Right lobe of liver (tissue), 6 donors: ENCODE results near the gene KRT17. TPM values are rescaled to one million over a fixed set of nuclear protein-coding genes. Genes with fewer than 3 reads are reported as not detected.

ENCODE experiments used
- ATAC-seq, 4 donors: fragments of 200-7000 bp; cut with Tn5 transposase; one replicate each; pipeline ENCODE4 v1.9.1; 2020; ENCODE audit warnings: mild to moderate bottlenecking in 4 of 4, moderate library complexity in 4 of 4
- DNase-seq, 3 donors: peaks; one replicate each; pipeline ENCODE4 v3.0.0-alpha.2; 2020
- H3K27ac ChIP-seq, 3 donors: fragments of 200-600 bp; one replicate each; pipeline ENCODE4 v1.8.0; 2022
- H3K27me3 ChIP-seq, 2 donors: fragments of 200-600 bp; one replicate each; pipeline ENCODE4 v1.8.0; 2022
- H3K36me3 ChIP-seq, 4 donors: fragments of 200-600 bp; sonication (generic) in 1 of 4; one replicate each; pipeline versions ENCODE4 v1.5.1 to v1.8.0; 2017 to 2022; ENCODE audit warnings: control low read depth in 1 of 4
- H3K4me1 ChIP-seq, 4 donors: fragments of 200-600 bp; sonication (generic) in 1 of 4; one replicate each; pipeline versions ENCODE4 v1.5.1 to v1.8.0; 2017 to 2022; ENCODE audit warnings: control low read depth in 1 of 4
- H3K4me3 ChIP-seq, 3 donors: fragments of 200-600 bp; one replicate each; pipeline ENCODE4 v1.8.0; 2022
- H3K9me3 ChIP-seq, 4 donors: fragments of 200-600 bp; sonication (generic) in 1 of 4; one replicate each; pipeline versions ENCODE4 v1.5.1 to v1.8.0; 2017 to 2022; ENCODE audit warnings: control low read depth in 1 of 4
- POLR2A ChIP-seq: fragments of 450-650 bp; IDR thresholded peaks from one replicate; pipeline ENCODE4 v1.6.1; 2017; ENCODE audit warnings: antibody characterized with exemption, mild to moderate bottlenecking
- WGBS: methylation state at CpG from one replicate; pipeline ENCODE4 v1.1.6; 2018; ENCODE audit warnings: low coverage, low lambda C conversion rate; ENCODE audit not compliant: insufficient coverage; ENCODE audit errors: missing lambda C conversion rate; 5-methylcytosine and 5-hydroxymethylcytosine counted together
- intact Hi-C, 2 donors: fragments of 100-400 bp; cut with DNase I; formaldehyde crosslinking; loops; one replicate each; pipeline versions ENCODE4 v1.11.2 to v1.14.1; 2022
- total RNA-seq, 6 experiments: library from RNA; depleted of rRNA in 2 of 6; stranded (reverse); fragments of >200 nt in 2 of 6; fragmentation: NEBNext Ultra II Directional in 3 of 6; extraction: Animal tissue kit (Norgen Biotek cat#: 25700) in 3 of 6; gene quantifications; one replicate each; pipeline versions ENCODE4 v1.1.0 to v1.2.4, GENCODE V29; 2016 to 2023
- TF ChIP-seq, protein P1 (sequence below), 4 donors: fragments of 200-600 bp in 3 of 4; fragments of 450-650 bp in 1 of 4; IDR thresholded peaks; one replicate each; pipeline versions ENCODE4 v1.5.1 to v1.8.0; 2016 to 2022; ENCODE audit warnings: antibody characterized with exemption in 4 of 4, mild to moderate bottlenecking in 2 of 4
- donor health status: DM: no; HTN: yes; CAD: no.
- donor health status: DM: no; HTN: no; CAD: no.
- donor health status: DM: no; HTN: no; CAD: no.
- donor health status: DM: no; HTN: yes; CAD: no.
- donor health status: DM: no; HTN: yes; CAD: no.

The KRT17 gene
- total RNA-seq, 6 experiments from 2014 or later: not detected

GRCh38 chr17:41663451-41664171 is 39.2 kb upstream of the KRT17 start:
- H3K4me3 ChIP-seq: no peak overlapping the region
- H3K36me3 ChIP-seq: no peaks in the 10 kb centered on the region
- DNase-seq (no peak), ATAC-seq (no peak)
- H3K9me3 ChIP-seq: no peaks in the 10 kb centered on the region
- TF ChIP-seq, protein P1, sequence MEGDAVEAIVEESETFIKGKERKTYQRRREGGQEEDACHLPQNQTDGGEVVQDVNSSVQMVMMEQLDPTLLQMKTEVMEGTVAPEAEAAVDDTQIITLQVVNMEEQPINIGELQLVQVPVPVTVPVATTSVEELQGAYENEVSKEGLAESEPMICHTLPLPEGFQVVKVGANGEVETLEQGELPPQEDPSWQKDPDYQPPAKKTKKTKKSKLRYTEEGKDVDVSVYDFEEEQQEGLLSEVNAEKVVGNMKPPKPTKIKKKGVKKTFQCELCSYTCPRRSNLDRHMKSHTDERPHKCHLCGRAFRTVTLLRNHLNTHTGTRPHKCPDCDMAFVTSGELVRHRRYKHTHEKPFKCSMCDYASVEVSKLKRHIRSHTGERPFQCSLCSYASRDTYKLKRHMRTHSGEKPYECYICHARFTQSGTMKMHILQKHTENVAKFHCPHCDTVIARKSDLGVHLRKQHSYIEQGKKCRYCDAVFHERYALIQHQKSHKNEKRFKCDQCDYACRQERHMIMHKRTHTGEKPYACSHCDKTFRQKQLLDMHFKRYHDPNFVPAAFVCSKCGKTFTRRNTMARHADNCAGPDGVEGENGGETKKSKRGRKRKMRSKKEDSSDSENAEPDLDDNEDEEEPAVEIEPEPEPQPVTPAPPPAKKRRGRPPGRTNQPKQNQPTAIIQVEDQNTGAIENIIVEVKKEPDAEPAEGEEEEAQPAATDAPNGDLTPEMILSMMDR (IDR thresholded peaks at IDR 0.05): no peak
- TF ChIP-seq POLR2A: no peak
- intact Hi-C loops: no loop called here
- WGBS: 44% methylated on average over 8 of the region's 8 CpGs
- H3K27me3 ChIP-seq: no peaks in the 10 kb centered on the region
- H3K4me1 ChIP-seq: peaks cover 0 to 14% (median 0%) of the 10 kb centered on the region in 4 donors
- H3K27ac ChIP-seq: no peak overlapping the region

DNA sequence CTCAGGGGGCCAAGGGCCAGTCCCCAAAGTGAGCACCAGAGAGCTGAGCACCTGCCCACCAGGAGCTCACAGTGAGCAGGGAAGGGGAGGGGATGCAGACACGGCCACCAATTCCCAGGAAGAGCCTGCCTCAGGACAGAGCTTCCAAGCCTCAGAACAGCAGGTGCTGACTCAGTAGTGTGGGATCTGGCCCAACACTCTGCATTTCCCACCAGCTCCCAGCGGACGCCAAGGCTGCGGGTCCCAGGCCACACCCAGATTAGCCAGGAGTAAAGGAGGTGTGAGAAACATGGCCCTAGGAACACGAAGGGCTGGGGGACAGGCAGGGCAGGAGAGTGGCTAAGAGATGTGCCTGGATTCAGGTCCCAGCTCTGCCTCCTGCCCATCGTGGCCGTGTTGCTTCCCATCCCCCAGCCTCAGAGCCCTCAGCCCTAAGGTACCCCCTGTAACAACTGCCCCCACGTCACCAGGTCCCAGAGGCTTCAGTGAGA is 35.9 kb upstream of the KRT17 start:
- Histone ChIP-seq H3K36me3 (no peaks in the 10 kb centered on the region), H3K4me3 (no peak overlapping the region), H3K27ac (no peak overlapping the region), H3K9me3 (no peaks in the 10 kb centered on the region), H3K4me1 (no peaks in the 10 kb centered on the region), H3K27me3 (no peaks in the 10 kb centered on the region)
- ATAC-seq: no peak
- WGBS: 60% methylated on average over 5 of the region's 8 CpGs
- DNase-seq: no peak
- TF ChIP-seq, protein P1 (IDR thresholded peaks at IDR 0.05): no peak
- no peak for TF ChIP-seq POLR2A
- intact Hi-C loops: no loop called here

DNA sequence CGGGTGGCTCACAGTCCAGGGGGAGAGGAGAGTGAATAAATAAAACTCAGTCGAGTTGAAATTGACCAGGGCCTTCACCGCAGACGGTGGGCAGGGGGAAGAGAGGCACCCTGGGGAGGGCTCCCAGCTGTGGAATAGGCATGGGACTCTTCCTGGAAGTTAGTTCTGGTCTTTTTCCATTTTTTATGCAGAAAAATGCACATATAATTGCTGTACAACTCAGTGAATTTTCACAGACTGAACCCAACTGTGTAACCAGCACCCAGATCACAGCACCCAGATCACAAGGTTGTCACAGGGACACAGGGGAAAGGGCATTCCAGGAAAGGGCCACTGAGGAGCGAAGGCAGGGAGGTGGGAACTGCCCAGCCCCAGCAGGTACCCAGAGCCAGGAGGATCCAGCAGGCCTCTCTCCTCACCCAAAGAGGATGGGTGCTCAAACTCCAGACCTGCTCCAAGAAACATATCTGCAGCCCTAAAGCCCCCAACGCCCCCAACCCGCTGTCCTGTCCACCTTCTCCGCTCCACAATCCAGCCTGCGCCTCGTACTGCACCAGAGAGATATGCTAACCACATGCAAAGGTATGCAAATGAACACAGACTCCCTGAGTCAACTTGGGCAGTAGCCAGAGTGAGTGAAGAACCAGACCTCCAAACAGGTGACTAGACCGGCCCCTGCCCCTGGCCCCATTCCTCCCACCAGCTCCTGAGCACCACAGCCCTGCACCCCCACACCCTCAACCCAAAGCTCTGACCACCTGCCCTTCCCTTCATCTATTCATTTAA is 35.2 kb upstream of the KRT17 start:
- Histone ChIP-seq H3K4me1 (no peaks in the 10 kb centered on the region), H3K27ac (no peak overlapping the region), H3K4me3 (no peak overlapping the region), H3K36me3 (no peaks in the 10 kb centered on the region), H3K9me3 (no peaks in the 10 kb centered on the region), H3K27me3 (no peaks in the 10 kb centered on the region)
- WGBS: 82% methylated on average over 1 of the region's 11 CpGs
- TF ChIP-seq POLR2A: no peak
- TF ChIP-seq, protein P1 (IDR thresholded peaks at IDR 0.05): no peak
- ATAC-seq (no peak), DNase-seq (no peak)
- intact Hi-C loops: loop anchor here (10.0 kb wide), 3 partner anchors 105 to 855 kb away; no protein-coding TSS in a partner anchor

DNA sequence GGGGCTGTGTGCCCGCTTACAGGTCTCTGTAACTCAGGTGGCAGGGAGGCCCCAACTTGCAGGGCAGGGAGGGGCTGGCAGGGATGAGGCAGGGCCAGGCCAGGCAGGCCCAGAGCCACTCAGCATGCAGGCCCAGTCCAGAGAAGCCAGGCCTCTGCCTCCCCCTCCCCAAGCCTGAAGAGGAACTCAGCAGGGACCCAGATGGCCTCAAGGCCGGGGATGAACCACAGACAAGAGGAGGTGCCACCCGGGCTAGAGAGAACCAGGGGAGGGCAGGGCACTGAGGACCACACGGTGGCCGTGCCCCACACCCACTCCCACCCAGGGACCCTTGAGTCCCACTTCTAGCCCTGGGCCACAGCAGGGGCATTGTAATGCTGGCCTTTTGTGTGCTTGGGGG is 34.5 kb upstream of the KRT17 start:
- ATAC-seq: no peak
- no peaks in the 10 kb centered on the region for H3K9me3 ChIP-seq
- intact Hi-C loops: loop anchor here (10.0 kb wide), 3 partner anchors 104 to 854 kb away; no protein-coding TSS in a partner anchor
- DNase-seq: no peak
- no peak overlapping the region for H3K27ac ChIP-seq
- no peak overlapping the region for H3K4me3 ChIP-seq
- no peak for TF ChIP-seq POLR2A
- TF ChIP-seq, protein P1 (IDR thresholded peaks at IDR 0.05): no peak
- H3K4me1 ChIP-seq: no peaks in the 10 kb centered on the region
- no peaks in the 10 kb centered on the region for H3K36me3 ChIP-seq
- no CpG with 5 or more reads among the region's 5 CpGs for WGBS
- H3K27me3 ChIP-seq: no peaks in the 10 kb centered on the region
